ENCODE measurements around the gene CCSER1.
"Not testable (repeated sequence)": the region's sequence is repeated elsewhere in the genome, so short reads cannot be mapped to it uniquely, and the experiment has no call there.

Gene CCSER1

DNA sequence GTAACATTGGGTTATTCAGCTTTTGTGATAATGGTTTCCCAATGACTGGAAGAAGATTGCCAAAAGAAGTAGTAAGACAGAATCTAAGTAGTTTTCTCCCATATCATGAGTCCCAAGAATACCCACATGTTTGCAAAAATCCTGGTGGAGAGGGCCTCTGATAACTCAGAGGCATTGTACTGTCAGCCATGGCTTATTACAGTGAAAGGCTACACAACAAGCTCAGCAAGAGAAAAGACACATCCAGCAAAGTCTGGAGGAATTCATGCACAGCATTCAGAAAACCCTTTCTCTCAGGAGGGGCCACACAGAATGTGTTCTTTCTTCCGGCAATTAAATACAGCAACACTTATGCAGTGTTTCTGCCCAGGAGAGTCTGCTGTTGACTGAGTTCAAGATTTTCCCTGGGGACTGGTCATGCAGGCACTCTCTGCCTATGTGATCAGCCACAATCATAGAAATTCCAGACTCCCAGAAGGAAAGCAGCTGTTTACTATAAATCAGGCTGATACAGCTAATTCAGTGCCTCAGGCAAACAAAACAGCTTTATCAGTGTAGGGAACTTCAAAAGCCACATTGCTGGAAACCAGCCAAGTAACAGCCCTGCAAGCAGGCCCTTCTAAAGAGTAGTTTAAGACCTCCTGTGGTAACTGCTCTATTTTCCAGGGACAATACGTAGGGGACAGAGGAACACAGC lies 937.1 kb downstream of the CCSER1 start:
- DNase-seq (ENCODE audit: low spot score) = no peak

DNA sequence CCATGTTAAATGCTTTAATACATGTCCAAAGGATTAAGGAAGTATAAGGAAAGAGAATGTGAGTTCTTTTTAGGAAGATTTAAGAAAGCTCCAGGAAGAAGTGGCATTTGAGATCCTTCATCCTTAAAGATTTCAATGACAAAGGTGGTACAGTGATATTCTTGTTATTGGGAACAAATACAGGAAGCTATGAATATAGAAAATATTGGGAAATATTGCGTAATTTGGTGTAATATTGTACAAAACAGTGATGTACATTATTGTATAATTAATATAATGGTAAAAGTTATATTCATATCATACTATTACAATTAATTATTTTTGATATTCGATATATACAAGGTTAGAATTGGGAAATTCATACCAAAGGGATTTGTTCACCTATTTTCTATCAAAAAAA lies 937.9 kb downstream of the CCSER1 start:
- no peak for DNase-seq (ENCODE audit: low spot score)

DNA sequence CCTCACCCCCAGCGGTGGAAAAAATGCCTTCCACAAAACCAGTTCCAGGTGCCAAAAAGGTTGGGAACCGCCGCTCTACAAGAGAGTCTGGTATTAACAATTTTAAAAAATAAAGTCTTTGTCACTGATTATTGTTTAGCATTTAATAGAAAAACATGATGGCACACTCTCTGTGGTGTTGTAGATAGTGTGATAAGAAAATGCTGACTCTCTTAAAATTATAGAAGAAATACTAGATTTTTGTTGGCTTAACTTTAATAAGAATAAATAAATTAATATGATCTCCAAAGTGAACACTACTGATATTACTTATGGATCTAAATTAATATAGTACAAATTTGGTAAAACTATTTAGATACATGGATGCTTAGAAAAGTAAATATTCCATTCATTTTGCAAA lies 943.5 kb downstream of the CCSER1 start:
- no peak for DNase-seq (ENCODE audit: low spot score)

DNA sequence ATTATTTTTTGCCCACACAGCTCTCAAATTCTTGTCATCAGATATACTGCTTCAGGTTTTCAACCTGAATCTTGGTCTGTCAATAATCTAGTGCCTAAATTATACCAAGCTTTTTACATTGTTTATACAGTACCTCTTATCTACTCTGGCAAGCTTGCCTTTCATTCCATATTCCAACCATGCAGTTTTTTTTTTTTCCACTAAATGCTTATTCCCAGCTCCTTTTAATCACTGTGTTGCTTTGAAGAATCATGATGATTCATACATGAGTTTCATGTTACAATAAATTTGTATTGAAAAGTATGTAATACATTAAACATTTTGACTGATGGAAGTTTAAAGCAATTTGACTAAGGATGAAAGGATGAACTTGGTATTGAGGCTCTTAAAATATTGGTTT lies 949.0 kb downstream of the CCSER1 start:
- DNase-seq (ENCODE audit: low spot score) = no peak

DNA sequence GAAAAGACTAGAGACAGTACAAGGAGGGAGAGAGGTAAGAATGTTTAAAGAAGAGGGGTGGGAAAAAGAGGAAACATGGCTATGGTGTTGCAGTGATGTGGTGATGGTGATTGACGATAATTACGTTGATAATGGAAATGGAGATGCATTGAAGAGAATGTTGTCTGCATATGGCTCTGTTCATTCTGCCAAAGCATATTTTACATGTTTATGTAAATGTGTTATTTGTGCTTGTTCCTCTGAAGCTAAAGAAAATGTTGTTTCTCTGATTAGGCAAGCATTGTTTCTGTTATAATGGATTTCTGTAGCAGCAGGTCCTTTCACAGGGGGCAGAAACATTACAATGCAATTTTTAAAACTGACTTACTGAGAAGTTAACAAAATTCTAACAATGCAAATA lies 958.8 kb downstream of the CCSER1 start:
- no peak for DNase-seq (ENCODE audit: low spot score)

DNA sequence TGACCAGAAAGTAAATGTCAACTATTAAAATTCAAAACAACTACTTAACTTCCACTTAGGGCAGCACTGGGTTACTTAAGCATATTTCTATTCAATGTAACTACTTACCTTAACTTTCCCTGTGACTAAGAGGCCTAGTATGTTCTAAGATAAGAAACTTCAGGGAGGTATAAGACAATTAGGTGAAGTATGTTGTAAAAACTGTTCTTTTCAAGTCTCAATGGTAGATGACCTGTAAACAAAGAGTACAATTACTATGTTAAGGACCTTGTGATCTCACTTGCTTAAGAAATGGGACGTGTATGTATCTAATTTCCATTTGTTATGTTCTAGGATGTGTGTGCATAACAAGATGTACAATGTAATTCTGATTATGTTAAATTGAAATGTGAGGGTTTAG lies 960.5 kb downstream of the CCSER1 start:
- no peak for DNase-seq (ENCODE audit: low spot score)

DNA sequence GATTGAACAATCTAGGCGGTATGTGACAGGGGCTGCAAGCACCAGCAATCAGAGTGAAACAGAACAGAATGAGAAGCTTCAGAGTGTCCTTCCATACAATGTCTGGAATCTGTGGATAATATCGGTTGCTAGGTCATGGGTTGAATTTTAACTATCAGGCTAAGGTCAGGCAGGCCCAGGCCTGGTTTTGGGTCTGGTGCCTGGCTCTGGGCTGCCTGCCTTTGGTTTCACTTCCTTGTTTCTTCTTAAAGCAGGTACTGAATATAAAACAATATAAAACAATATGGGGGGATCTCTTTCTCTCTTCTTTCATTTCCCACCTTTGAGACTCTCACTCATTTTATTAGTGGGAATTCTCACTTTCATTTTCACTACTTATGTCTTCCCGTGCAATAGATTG lies 962.0 kb downstream of the CCSER1 start:
- DNase-seq (ENCODE audit: low spot score) = no peak

DNA sequence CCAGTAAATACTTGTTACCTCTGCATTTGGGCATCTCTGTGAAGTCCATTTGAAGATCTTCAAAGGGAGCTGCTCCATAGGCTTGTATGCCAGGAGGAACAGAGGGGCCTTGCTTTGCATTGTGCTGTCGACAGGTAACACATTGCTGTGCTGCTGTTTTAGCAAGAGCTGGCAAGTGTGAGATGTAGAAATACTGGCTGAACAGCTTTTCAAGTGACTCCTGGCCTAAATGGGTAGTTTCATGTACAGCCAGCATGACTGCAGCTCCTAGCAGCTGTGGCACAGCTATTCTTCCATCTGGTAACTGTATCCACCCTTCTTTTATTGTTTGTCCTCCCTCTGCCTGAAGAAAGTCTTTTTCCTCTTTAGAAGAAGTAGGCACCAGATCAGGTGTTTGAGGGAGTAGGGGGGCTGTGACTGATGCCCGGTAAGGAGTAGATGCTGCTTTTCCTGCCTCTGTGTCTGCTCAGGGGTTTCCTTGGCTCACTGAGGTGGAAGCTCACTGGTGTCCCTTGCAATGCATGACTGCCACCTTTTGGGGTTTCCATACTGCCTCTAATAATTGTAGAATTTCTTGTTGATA lies 965.3 kb downstream of the CCSER1 start:
- DNase-seq (ENCODE audit: low spot score) = no peak

DNA sequence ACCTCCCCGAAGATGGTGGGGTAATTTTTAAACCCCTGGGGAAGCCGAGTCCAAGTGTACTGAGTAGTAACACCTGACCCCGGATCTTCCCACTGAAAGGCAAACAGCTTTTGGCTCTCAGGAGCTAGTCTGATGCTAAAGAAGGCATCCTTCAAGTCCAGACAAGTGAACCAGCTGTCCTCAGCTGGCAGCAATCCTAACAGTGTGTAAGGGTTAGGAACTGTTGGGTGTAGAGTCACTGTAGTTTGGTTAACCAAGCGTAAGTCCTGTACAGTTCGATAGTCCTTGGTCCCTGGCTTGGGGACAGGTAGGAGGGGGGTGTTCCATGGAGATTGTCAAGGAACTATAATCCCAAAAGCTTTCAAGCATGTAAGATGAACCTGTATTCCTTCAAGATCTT lies 967.0 kb downstream of the CCSER1 start:
- DNase-seq (ENCODE audit: low spot score) = not testable (repeated sequence)

DNA sequence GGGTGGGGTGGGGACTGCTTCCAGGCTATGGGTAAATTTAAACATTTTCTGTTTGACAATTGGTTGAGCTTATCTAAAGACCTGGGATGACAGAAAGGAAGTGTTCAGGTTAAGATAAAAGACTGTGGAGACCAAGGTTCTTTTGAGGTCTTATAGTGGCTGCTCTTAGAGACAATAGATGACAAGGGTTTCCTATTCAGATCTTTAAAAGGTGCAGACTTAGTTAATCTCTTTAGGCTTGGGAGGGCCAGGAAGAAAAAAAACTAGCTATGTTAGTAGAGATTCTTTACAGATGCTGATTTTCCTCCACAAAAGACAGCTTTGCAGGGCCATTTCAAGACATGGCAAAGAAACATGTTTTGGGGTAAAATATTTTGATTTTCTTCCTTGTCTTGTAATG lies 972.5 kb downstream of the CCSER1 start:
- no peak for DNase-seq (ENCODE audit: low spot score)

DNA sequence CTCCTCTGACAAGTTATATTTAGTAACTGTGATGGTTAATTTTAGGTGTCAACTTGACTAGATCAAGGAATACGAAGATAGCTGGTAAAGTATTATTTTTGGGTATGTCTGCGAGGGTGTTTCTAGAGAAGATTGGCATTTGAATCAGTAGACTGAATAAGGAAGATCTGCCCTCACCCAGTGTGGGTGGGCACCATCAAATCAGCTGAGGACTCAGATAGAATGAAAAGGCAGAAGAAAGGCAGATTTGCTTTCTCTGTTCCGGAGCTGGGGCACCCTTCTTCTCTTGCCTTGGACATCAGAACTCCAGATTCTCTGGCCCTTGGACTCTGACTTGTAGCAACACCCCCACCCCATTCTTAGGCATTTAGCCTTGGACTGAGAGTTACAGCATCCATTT lies 981.6 kb downstream of the CCSER1 start:
- DNase-seq (ENCODE audit: low spot score) = no peak

DNA sequence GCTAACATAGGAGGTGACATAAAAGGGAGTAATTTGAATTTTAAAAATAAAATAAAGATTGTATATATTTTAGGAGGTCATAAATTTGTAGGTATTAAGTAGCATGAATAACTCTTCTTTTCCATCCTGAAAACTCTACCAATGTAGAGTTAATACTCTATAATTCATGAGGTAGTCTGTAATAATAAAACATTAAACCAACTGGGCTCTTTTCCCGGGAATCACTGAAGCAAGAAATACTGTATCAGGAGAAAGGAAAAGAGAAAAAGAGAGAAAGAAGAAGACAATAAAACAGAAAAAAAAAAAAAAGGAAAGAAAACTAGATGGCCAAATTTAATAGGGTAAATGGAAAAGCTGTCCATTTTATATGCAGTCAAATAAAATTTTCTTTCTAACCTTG lies 984.4 kb downstream of the CCSER1 start:
- no peak for DNase-seq (ENCODE audit: low spot score)

DNA sequence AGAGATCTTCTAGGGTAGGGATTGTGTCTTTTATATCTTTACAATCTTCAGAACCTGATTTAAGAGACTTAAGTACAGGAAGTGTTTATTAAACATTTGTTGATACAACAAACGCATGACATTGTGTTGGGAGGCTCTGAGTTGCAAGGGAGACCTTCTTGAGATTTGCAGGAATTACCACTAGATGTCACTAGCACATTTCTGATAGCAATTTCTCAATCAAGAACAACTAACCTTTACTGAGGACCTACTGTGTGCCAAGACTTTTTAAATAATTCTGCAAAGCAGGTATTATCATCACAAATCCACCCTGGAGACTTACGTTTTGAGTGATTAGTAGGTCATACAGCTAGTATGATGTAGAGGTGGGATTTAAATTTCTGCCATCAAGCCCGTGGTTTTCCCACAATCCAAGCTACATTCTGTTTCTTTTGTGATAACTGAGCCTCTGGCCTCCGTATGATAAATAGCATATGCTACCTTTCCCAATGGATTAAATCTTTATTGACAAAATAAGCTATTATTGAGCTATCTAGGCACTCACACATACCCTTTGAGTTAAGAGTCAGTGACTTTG lies 986.0 kb downstream of the CCSER1 start:
- DNase-seq (ENCODE audit: low spot score) = peak; percentile 6

DNA sequence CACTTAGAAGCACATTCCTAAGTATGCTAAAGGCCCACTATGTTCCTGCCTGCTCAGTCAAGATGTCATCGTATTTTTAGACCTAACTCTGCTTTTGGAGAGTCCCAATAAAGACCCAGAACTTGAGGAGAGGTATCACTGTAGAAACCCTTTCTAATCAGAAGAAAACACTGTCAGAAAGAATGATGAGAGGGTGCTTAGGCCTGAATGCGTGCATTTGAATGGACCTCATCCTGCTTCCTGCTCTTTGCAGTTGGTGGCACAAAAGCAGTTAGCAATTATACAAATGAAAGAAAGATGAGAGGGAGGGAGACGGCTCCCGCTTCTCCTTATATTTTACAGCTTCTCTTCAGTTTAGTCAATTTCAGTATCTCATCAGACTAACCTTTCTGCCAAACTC lies 987.2 kb downstream of the CCSER1 start:
- no peak for DNase-seq (ENCODE audit: low spot score)

DNA sequence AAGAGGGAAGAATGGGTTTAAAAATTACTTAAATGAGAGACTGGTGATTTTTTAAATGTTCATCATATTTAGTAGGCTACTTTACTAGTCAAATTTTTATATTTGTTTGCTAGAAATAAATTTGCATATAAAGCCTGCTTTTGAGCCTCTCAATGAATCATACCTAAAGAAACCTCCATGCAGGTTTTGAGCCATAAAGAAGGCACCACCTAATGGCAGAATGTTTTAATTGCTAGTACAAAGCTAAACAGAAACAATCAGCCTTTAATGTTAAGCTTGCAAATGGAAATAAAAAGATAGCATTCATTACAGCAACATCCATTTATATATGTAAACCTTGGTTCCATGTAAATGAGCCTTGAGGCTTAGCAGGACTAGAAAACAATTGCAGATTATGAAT lies 989.7 kb downstream of the CCSER1 start:
- peak; percentile 6 for DNase-seq (ENCODE audit: low spot score)

DNA sequence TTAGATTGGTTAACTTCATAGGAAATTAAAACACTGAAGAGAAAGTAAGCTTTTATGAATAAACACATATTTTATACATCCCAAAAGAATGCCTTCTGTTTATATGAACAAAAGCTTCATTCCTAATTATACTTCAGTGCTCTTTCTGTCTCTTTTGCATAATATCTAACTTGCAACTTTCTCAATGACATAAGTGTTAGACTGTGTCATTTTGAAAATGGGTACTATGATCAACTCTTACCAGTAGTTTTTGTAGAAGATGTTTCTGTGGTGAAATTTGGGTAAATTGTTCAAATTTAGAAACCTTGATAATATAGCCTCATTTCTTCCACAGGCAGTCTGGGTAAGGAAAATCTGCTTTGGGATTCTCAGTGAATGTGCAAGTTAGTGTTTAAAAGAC lies 991.4 kb downstream of the CCSER1 start:
- DNase-seq (ENCODE audit: low spot score) = no peak

DNA sequence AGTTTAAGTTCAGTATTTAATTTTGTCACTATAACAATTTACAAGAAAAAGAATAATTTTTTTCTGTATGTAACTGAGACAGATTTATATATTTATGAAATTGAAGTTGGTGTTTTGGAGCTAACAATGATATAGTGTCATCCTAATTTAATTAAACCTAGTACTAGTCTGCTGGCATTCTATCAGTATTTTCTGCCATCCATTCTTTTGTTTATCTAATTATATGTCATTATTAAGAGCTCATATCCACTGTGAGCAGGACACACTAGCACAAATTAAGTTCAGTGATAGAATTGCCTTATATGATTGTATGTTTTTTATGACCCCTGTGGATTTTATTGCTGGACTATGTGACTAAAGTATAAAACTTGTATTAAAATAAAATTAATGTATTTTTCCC lies 996.5 kb downstream of the CCSER1 start:
- no peak for DNase-seq (ENCODE audit: low spot score)

DNA sequence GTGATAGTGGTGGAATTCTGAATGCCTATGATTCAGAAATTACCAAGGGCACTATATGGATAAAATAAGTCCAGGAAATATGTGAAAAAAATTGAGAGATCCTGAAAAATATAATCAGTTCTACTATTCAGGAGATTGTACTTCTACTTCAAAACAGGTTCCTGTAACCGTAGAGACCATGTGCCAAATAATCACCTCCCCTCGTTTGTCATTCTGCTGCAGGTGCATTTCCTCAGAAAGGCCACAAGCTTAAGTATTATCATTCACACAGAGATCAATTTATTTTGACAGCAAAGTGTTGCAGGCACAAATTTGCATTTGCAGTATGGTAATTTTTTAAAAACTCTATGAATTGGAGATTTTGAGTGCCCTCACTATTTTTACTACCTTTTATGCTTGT lies 1000.0 kb downstream of the CCSER1 start:
- no peak for DNase-seq (ENCODE audit: low spot score)

DNA sequence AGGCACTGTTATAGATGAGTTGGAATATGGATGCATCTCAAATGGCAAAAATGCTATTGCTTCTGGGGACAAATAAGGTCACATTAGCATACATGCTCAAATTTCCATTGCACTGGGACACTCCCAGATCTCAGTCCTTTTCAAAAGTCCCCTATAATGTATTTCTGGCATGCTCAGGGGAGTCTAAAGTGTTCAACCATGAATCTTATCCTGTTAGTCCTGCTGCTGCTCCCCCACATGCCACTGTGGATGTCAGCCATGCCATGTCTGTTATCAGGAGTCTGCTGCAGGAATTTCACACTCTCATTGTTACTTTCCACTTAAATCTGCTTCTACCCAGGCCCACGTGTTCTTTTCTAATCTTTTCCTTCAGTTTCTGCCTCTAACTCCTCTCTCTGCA lies 1000.6 kb downstream of the CCSER1 start:
- no peak for DNase-seq (ENCODE audit: low spot score)

DNA sequence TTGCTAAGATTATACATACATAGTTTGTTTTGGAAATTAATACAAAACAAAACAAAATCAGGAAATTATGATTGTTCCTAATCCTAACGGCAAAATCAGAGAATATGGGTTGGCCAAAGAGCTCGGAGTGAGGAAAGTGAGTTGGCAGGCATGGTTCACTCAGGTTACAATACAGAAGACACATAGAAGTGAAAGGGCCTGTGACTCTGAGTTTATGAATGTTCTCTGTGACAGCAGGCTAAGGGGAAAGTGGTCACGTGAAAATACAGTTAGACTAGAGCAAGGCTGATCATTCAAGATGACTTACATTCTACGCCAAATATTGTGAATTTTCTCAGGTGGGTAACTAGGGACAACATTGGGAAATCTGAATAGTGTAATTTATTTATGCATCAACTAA lies 1001.3 kb downstream of the CCSER1 start:
- no peak for DNase-seq (ENCODE audit: low spot score)

DNA sequence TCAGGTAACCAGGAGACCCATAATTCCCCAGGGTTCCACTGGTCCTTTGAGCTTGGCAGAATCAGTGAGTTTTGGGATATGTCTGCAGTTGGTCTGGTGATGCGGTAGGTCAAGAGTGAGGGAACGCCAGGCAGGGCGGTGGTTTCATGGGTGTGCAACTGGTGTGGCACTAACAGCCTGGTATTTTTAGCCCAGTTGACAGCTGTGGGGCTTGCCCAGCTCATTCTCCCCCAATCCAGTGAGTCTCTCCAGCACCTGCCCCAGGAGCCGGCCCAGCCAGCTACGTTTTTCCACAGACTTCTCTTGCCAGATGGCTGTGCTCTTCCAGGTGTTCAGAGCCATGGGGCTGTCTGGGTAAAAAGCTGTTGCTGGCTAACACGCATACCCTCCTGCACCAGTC lies 1019.9 kb downstream of the CCSER1 start:
- DNase-seq (ENCODE audit: low spot score) = no peak

DNA sequence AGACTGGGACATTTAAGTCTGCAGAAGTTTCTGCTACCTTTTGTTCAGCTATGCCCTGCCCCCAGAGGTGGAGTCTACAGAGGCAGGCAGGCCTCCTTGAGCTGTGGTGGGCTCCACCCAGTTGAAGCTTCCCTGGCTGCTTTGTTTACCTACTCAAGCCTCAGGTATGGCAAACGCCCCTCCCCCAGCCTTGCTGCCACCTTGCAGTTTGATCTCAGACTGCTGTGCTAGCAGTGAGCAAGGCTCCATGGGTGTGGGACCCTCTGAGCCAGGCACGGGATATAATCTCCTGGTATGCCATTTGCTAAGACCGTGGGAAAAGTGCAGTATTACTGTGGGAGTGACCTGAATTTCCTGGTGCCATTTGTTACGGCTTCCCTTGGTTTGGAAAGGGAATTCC lies 1026.8 kb downstream of the CCSER1 start:
- not testable (repeated sequence) for DNase-seq (ENCODE audit: low spot score)

DNA sequence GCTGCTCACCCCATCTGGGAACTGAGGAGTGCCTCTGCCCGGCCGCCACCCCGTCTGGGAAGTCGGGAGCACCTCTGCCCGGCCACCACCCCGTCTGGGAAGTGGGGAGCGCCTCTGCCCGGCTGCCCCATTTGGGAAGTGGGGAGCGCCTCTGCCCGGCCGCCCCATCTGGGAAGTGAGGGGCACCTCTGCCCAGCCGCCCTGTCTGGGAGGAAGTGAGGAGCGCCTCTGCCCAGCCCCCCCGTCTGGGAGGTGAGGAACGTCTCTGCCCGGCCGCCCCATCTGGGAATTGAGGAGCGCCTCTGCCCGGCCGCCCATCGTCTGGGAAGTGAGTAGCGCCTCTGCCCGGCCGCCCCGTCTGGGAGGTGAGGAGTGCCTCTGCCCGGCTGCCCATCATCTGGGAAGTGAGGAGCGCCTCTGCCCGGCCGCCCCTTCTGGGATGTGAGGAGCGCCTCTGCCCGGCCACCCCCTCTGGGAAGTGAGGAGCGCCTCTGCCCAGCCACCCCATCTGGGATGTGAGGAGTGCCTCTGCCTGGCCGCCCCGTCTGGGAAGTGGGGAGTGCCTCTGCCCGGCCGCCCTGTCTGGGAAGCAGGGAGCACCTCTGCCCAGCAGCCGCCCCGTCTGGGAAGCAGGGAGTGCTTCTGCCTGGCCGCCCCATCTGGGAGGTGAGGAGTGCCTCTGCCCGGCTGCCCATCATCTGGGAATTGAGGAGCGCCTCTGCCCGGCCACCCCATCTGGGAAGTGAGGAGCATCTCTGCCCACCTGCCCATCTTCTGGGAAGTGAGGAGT lies 1040.9 kb downstream of the CCSER1 start:
- DNase-seq (ENCODE audit: low spot score) = not testable (repeated sequence)
